ENCODE data around the gene GEMIN8. TPM values are rescaled to one million over a fixed set of nuclear protein-coding genes. Genes with fewer than 3 reads are reported as not detected.

The GEMIN8 gene
- total and polyA plus RNA-seq, 10 donors: 11.6 to 20.6 (median 14.6) TPM

DNA sequence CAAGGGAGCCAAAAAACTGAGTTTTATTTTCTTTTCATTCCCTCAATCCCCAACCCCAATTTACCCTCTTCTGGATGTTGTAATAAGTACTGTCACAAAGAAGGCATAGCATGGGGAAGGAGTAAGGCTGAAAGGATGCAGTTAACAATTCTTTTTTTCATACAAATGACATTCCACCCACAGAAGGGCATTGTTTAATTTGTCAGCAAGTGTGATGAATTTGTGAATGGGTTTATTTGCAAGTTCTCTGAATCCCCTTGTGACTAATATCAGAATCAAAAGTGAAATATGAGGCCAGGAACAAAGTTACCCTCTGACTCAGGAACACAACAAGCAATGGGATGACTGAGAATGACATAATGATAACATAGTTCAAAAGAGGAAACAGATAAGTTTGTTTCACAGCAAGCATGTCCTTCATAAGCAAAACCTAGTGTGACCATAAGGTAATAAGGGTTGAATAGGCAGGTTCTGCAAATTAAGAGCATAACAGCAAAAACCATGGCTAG lies 2.1 kb downstream of the GEMIN8 start:
- Histone ChIP-seq H3K4me1 (peaks cover 0 to 39% (median 32%) of the 10 kb centered on the region in 6 donors), H3K9me3 (no peaks in the 10 kb centered on the region), H3K4me3 (no peak overlapping the region), H3K27ac (peak overlapping the region in 2 of 8 donors; percentile 89 to 92), H3K36me3 (peaks cover 0 to 3% (median 0%) of the 10 kb centered on the region in 6 donors), H3K27me3 (replicated peaks in 1 of 7) (peaks cover 0 to 13% (median 0%) of the 10 kb centered on the region in 7 donors)
- no peak for TF ChIP-seq POLR2AphosphoS5 (IDR thresholded peaks at IDR 0.05)
- intact Hi-C loops (cut with DNase I; ENCODE audit: low total_unique reads): no loop called here
- no peak for DNase-seq

DNA sequence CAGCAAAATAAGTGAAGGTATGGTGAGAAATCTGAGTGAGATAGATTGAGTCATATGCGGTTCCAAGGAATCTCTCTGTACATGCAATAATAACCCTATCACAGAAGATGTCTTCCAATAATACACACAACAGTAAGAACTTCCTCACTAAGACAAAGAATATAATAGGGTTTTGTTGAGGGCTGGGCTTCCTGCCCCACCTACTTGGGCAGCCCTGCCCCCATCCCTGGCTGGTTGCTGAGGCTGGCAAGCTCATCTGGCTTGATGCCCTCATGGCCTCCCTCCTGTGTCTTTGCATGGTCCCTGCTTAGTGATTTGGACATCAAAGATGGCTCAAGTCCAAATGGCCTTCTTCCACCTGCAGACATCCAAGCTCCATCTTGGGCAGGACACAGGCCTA lies 2.7 kb downstream of the GEMIN8 start:
- intact Hi-C loops (cut with DNase I; ENCODE audit: low total_unique reads): no loop called here
- Histone ChIP-seq H3K9me3 (peaks cover 0 to 3% (median 0%) of the 10 kb centered on the region in 8 donors), H3K4me3 (no peak overlapping the region), H3K4me1 (peaks cover 0 to 34% (median 28%) of the 10 kb centered on the region in 6 donors), H3K27ac (peak overlapping the region in 1 of 8 donors; percentile 92), H3K36me3 (peaks cover 0 to 3% (median 0%) of the 10 kb centered on the region in 6 donors), H3K27me3 (replicated peaks in 1 of 7) (peaks cover 0 to 13% (median 0%) of the 10 kb centered on the region in 7 donors)
- WGBS, 5 donors: 69 to 93% (median 85%) methylated on average over 1 of the region's 1 CpG
- no peak for DNase-seq
- TF ChIP-seq, protein P1, sequence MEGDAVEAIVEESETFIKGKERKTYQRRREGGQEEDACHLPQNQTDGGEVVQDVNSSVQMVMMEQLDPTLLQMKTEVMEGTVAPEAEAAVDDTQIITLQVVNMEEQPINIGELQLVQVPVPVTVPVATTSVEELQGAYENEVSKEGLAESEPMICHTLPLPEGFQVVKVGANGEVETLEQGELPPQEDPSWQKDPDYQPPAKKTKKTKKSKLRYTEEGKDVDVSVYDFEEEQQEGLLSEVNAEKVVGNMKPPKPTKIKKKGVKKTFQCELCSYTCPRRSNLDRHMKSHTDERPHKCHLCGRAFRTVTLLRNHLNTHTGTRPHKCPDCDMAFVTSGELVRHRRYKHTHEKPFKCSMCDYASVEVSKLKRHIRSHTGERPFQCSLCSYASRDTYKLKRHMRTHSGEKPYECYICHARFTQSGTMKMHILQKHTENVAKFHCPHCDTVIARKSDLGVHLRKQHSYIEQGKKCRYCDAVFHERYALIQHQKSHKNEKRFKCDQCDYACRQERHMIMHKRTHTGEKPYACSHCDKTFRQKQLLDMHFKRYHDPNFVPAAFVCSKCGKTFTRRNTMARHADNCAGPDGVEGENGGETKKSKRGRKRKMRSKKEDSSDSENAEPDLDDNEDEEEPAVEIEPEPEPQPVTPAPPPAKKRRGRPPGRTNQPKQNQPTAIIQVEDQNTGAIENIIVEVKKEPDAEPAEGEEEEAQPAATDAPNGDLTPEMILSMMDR (IDR thresholded peaks at IDR 0.05 in 8 of 11, conservative IDR thresholded peaks at IDR 0.05 in 3 of 11): no peak
- TF ChIP-seq POLR2AphosphoS5 (IDR thresholded peaks at IDR 0.05) (no peak), POLR2A (IDR thresholded peaks at IDR 0.05) (no peak)

DNA sequence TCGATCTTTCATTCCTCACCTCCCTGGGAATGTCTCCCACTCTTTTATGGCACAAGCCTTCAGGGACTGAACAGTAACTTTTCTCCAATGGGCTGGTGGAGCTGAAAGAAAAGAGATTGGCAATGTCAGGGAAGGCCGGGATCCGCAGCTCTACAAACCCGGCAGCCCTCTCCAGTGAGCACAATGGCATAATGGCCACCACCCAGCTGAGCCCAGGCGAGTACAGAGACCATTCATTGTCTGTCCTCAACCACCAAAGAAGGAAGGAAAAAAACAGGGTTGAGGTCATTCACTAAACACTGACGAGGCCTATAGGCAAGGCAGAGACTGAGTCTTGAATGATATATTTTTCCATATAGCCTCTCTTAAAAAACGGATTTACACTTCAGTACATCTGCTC lies 3.6 kb downstream of the GEMIN8 start:
- Histone ChIP-seq H3K4me1 (peaks cover 0 to 32% (median 27%) of the 10 kb centered on the region in 6 donors), H3K27me3 (replicated peaks in 1 of 7) (peaks cover 0 to 13% (median 0%) of the 10 kb centered on the region in 7 donors), H3K9me3 (peaks cover 0 to 4% (median 0%) of the 10 kb centered on the region in 8 donors), H3K27ac (no peak overlapping the region), H3K4me3 (no peak overlapping the region), H3K36me3 (peaks cover 0 to 3% (median 0%) of the 10 kb centered on the region in 6 donors)
- intact Hi-C loops (cut with DNase I; ENCODE audit: low total_unique reads): no loop called here
- TF ChIP-seq POLR2AphosphoS5 (IDR thresholded peaks at IDR 0.05) (no peak), POLR2A (IDR thresholded peaks at IDR 0.05) (no peak)
- TF ChIP-seq, protein P1 (IDR thresholded peaks at IDR 0.05 in 8 of 11, conservative IDR thresholded peaks at IDR 0.05 in 3 of 11): no peak
- DNase-seq: no peak
- 63 to 88% (median 68%) methylated on average over 7 of the region's 7 CpGs for WGBS, 5 donors

DNA sequence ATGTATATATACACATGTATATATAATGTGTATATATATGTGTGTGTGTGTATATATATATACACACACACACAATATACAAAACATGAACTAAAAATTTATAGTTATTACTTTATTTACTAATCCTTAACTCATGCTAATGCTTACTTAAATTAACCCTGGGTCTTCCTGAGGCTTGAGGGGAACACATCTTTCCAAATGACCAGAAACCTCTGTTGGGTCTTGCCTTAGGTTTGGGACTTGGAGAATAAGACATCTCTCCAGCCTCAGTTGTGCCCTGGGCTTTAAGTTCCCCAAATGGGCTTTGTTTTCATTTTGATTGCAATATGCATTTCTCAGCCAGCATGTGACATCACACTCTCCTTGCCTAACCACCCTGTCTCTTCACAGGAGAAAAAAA lies 7.7 kb downstream of the GEMIN8 start:
- Histone ChIP-seq H3K27ac (no peak overlapping the region), H3K27me3 (replicated peaks in 1 of 7) (no peaks in the 10 kb centered on the region), H3K4me1 (peaks cover 0 to 3% (median 1%) of the 10 kb centered on the region in 6 donors), H3K4me3 (no peak overlapping the region), H3K36me3 (peaks cover 0 to 41% (median 10%) of the 10 kb centered on the region in 6 donors), H3K9me3 (peaks cover 0 to 4% (median 0%) of the 10 kb centered on the region in 8 donors)
- no peak for TF ChIP-seq POLR2A (IDR thresholded peaks at IDR 0.05)
- TF ChIP-seq, protein P1 (IDR thresholded peaks at IDR 0.05 in 8 of 11, conservative IDR thresholded peaks at IDR 0.05 in 3 of 11): no peak
- no peak for TF ChIP-seq POLR2AphosphoS5 (IDR thresholded peaks at IDR 0.05)
- intact Hi-C loops (cut with DNase I; ENCODE audit: low total_unique reads): no loop called here
- DNase-seq: no peak
